HEK293 (cell line): ENCODE measurements around the gene NOTCH3.

Experiments
- CTCF ChIA-PET: fragments of 350-600 bp; formaldehyde crosslinking; extraction: SDS; loops from one replicate; lab custom pipeline; 2021; ENCODE audit warnings: antibody characterized with exemption; lab: Yijun Ruan, JAX
- POLR2A ChIA-PET: fragments of 300-600 bp; formaldehyde crosslinking; extraction: SDS; loops from one replicate; lab custom pipeline; 2020; ENCODE audit warnings: antibody characterized with exemption, inconsistent platforms; lab: Yijun Ruan, JAX
- H3K27ac ChIP-seq: fragments of 200-500 bp; sonication (Bioruptor generic); 2 replicates; pipeline ENCODE4 v1.5.1; 2014; ENCODE audit warnings: low read depth, low read length, control low read depth, inconsistent platforms; ENCODE audit errors: extremely low read depth
- H3K36me3 ChIP-seq, 2 experiments: fragments of 200-500 bp in 1 of 2; sonication (Bioruptor generic) in 1 of 2; 1 replicate in 1 of 2; 2 replicates in 1 of 2; pipeline ENCODE4 v1.5.1; 2014 to 2017; ENCODE audit warnings: inconsistent platforms in 2 of 2, low read length in 2 of 2; ENCODE audit not compliant: control insufficient read depth in 2 of 2, insufficient read depth in 1 of 2
- H3K4me1 ChIP-seq: fragments of 200-500 bp; sonication (Bioruptor generic); 2 replicates; pipeline ENCODE4 v1.5.1; 2014; ENCODE audit warnings: mild to moderate bottlenecking, low read length, inconsistent platforms; ENCODE audit not compliant: control insufficient read depth, insufficient read depth
- H3K4me3 ChIP-seq: 2 replicates; pipeline ENCODE4 v1.5.1; 2011; ENCODE audit warnings: low read depth, mild to moderate bottlenecking, control low read depth, low read length, moderate library complexity
- H3K9me3 ChIP-seq: fragments of 200-500 bp; sonication (Bioruptor generic); 2 replicates; pipeline ENCODE4 v1.5.1; 2014; ENCODE audit warnings: low read depth, low read length, inconsistent platforms; ENCODE audit not compliant: control insufficient read depth, insufficient read depth
- GLIS2 ChIP-seq: fragments of 450-650 bp; formaldehyde crosslinking; IDR thresholded peaks from 2 replicates; pipeline ENCODE4 v1.5.1; 2016; ENCODE audit warnings: missing biosample characterization, missing genetic modification characterization
- SALL2 ChIP-seq: fragments of 450-650 bp; formaldehyde crosslinking; IDR thresholded peaks from 2 replicates; pipeline ENCODE4 v1.5.0; 2017; ENCODE audit warnings: missing biosample characterization, mild to moderate bottlenecking, missing genetic modification characterization, borderline replicate concordance
- TCF7L2 ChIP-seq: IDR thresholded peaks from 2 replicates; pipeline ENCODE4 v1.6.1; 2011; ENCODE audit warnings: low read depth, mild to moderate bottlenecking, inconsistent platforms, low read length, moderate library complexity, borderline replicate concordance
- ZFP37 ChIP-seq: fragments of 450-650 bp; formaldehyde crosslinking; IDR thresholded peaks from 2 replicates; pipeline ENCODE4 v1.5.1; 2016; ENCODE audit warnings: missing biosample characterization, missing genetic modification characterization
- ZNF302 ChIP-seq: fragments of 450-650 bp; formaldehyde crosslinking; IDR thresholded peaks from 2 replicates; pipeline ENCODE4 v1.5.1; 2016; ENCODE audit warnings: missing biosample characterization, missing genetic modification characterization, low read depth
- ZNF335 ChIP-seq: fragments of 450-650 bp; formaldehyde crosslinking; conservative IDR thresholded peaks from 2 replicates; pipeline ENCODE4 v1.5.1; 2016; ENCODE audit warnings: missing biosample characterization, missing genetic modification characterization
- ZNF514 ChIP-seq: fragments of 450-650 bp; formaldehyde crosslinking; IDR thresholded peaks from 2 replicates; pipeline ENCODE4 v1.5.1; 2016; ENCODE audit warnings: missing biosample characterization, missing genetic modification characterization
- ZNF530 ChIP-seq: fragments of 450-650 bp; formaldehyde crosslinking; IDR thresholded peaks from 2 replicates; pipeline ENCODE4 v1.5.1; 2016; ENCODE audit warnings: low read depth, missing biosample characterization, missing genetic modification characterization
- ZNF549 ChIP-seq: fragments of 450-650 bp; IDR thresholded peaks from 2 replicates; pipeline ENCODE4 v1.5.1; 2018; ENCODE audit warnings: missing biosample characterization, missing genetic modification characterization, mild to moderate bottlenecking, inconsistent platforms, moderate library complexity
- ZNF837 ChIP-seq: fragments of 450-650 bp; formaldehyde crosslinking; IDR thresholded peaks from 2 replicates; pipeline ENCODE4 v1.5.1; 2016; ENCODE audit warnings: missing biosample characterization, missing genetic modification characterization
- TF ChIP-seq, protein P1 (sequence below): fragments of 450-650 bp; formaldehyde crosslinking; IDR thresholded peaks from 2 replicates; pipeline ENCODE4 v1.5.1; 2016; ENCODE audit warnings: missing biosample characterization, missing genetic modification characterization
- TF ChIP-seq, protein P2 (sequence below): fragments of 450-650 bp; formaldehyde crosslinking; IDR thresholded peaks from 2 replicates; pipeline ENCODE4 v1.5.1; 2016; ENCODE audit warnings: missing biosample characterization, missing genetic modification characterization
- TF ChIP-seq, protein P3 (sequence below): fragments of 450-650 bp; formaldehyde crosslinking; IDR thresholded peaks from 2 replicates; pipeline ENCODE4 v1.5.1; 2016; ENCODE audit warnings: missing biosample characterization, missing genetic modification characterization
- TF ChIP-seq, protein P4 (sequence below): IDR thresholded peaks from 2 replicates; pipeline ENCODE4 v1.6.1; 2011; ENCODE audit warnings: mild to moderate bottlenecking, low read depth, low read length, borderline replicate concordance
- TF ChIP-seq, protein P5 (sequence below): fragments of 450-650 bp; formaldehyde crosslinking; IDR thresholded peaks from 2 replicates; pipeline ENCODE4 v1.5.1; 2016; ENCODE audit warnings: missing biosample characterization, missing genetic modification characterization
- TF ChIP-seq, protein P6 (sequence below): fragments of 450-650 bp; IDR thresholded peaks from 2 replicates; pipeline ENCODE4 v1.5.1; 2018; ENCODE audit warnings: missing biosample characterization, missing genetic modification characterization
- TF ChIP-seq, protein P7 (sequence below): fragments of 450-650 bp; formaldehyde crosslinking; IDR thresholded peaks from 2 replicates; pipeline ENCODE4 v1.5.1; 2016; ENCODE audit warnings: missing biosample characterization, missing genetic modification characterization, borderline replicate concordance

The NOTCH3 gene

DNA sequence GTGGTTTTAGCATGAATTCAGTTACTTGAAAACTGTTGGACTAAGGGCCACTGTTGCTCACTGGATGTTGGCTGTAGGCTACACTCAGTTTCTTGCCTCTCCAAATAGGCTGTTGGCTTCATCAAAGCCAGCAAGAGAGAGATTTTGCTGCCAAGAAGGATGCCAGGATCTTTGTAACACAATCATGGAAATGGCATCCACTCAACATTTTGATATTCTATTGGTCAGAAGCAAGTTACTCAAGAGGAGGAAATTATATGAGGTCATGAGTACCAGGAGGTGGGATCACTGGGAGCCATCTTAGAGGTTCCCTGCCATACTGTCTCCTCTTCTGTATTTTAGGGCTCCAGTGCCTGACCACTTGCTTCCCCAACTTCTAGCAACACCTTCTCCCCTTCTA, 63.0 kb downstream of the NOTCH3 start:
- no peaks in the 10 kb centered on the region for H3K36me3 ChIP-seq
- TF ChIP-seq SALL2 (no peak), ZNF302 (tag by site-specific recombination) (no peak), ZFP37 (no peak), TCF7L2 (no peak), ZNF514 (tag by site-specific recombination) (no peak), ZNF335 (tag by site-specific recombination) (no peak), GLIS2 (tag by site-specific recombination) (no peak)
- TF ChIP-seq, protein P1, sequence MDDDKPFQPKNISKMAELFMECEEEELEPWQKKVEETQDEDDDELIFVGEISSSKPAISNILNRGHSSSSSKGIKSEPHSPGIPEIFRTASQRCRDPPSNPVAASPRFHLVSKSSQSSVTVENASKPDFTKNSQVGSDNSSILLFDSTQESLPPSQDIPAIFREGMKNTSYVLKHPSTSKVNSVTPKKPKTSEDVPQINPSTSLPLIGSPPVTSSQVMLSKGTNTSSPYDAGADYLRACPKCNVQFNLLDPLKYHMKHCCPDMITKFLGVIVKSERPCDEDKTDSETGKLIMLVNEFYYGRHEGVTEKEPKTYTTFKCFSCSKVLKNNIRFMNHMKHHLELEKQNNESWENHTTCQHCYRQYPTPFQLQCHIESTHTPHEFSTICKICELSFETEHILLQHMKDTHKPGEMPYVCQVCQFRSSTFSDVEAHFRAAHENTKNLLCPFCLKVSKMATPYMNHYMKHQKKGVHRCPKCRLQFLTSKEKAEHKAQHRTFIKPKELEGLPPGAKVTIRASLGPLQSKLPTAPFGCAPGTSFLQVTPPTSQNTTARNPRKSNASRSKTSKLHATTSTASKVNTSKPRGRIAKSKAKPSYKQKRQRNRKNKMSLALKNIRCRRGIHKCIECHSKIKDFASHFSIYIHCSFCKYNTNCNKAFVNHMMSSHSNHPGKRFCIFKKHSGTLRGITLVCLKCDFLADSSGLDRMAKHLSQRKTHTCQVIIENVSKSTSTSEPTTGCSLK (tag by site-specific recombination): no peak
- TF ChIP-seq, protein P2, sequence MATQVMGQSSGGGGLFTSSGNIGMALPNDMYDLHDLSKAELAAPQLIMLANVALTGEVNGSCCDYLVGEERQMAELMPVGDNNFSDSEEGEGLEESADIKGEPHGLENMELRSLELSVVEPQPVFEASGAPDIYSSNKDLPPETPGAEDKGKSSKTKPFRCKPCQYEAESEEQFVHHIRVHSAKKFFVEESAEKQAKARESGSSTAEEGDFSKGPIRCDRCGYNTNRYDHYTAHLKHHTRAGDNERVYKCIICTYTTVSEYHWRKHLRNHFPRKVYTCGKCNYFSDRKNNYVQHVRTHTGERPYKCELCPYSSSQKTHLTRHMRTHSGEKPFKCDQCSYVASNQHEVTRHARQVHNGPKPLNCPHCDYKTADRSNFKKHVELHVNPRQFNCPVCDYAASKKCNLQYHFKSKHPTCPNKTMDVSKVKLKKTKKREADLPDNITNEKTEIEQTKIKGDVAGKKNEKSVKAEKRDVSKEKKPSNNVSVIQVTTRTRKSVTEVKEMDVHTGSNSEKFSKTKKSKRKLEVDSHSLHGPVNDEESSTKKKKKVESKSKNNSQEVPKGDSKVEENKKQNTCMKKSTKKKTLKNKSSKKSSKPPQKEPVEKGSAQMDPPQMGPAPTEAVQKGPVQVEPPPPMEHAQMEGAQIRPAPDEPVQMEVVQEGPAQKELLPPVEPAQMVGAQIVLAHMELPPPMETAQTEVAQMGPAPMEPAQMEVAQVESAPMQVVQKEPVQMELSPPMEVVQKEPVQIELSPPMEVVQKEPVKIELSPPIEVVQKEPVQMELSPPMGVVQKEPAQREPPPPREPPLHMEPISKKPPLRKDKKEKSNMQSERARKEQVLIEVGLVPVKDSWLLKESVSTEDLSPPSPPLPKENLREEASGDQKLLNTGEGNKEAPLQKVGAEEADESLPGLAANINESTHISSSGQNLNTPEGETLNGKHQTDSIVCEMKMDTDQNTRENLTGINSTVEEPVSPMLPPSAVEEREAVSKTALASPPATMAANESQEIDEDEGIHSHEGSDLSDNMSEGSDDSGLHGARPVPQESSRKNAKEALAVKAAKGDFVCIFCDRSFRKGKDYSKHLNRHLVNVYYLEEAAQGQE (tag by site-specific recombination): no peak
- TF ChIP-seq, protein P3, sequence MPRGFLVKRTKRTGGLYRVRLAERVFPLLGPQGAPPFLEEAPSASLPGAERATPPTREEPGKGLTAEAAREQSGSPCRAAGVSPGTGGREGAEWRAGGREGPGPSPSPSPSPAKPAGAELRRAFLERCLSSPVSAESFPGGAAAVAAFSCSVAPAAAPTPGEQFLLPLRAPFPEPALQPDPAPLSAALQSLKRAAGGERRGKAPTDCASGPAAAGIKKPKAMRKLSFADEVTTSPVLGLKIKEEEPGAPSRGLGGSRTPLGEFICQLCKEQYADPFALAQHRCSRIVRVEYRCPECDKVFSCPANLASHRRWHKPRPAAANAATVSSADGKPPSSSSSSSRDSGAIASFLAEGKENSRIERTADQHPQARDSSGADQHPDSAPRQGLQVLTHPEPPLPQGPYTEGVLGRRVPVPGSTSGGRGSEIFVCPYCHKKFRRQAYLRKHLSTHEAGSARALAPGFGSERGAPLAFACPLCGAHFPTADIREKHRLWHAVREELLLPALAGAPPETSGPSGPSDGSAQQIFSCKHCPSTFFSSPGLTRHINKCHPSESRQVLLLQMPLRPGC (tag by site-specific recombination): no peak
- POLR2A ChIA-PET: no interaction called here
- CTCF ChIA-PET: interaction anchor here (0.7 to 1.2 kb wide), 2 partner anchors 16 to 237 kb away, joined by 4 to 5 read pairs; no protein-coding TSS in a partner anchor
- no peak overlapping the region for H3K27ac ChIP-seq
- no peaks in the 10 kb centered on the region for H3K4me1 ChIP-seq
- H3K4me3 ChIP-seq: no peak overlapping the region
- H3K9me3 ChIP-seq: no peaks in the 10 kb centered on the region; the same call in 1 of the 2 replicates

DNA sequence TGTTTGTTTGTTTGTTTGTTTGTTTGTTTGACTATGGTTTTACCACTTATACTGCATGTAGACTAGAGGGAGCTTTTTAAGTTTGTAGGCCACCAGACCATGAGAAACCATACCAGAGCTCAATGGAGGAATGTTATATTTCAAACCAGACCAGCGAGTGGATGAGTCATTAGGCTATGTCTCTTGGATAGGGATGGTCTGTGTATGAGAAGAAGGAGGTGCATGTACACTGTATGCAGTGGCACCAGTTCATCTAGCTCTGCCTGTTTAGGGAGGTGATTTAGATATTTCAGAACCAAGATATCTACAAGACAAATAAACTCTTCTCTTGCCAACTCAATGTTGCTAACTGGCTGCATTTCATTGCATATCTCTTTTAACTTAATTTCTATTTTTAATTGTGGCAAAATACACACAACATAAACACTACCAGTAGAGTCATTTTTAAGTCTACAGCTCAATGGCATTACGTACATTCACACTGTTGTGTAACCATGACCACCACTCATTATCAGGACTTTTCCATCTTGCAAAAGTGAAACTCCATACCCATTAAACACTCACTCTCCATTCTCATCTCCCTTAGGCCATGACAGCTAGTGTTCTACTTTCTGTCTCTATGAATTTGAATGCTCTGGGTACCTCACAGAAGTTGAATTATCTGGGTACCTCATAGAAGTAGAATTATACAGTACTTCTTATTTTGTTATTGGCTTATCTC, 64.4 kb downstream of the NOTCH3 start:
- Histone ChIP-seq H3K4me3 (no peak overlapping the region), H3K36me3 (no peaks in the 10 kb centered on the region), H3K4me1 (no peaks in the 10 kb centered on the region), H3K27ac (no peak overlapping the region), H3K9me3 (no peaks in the 10 kb centered on the region; the same call in 1 of the 2 replicates)
- ChIA-PET CTCF (interaction anchor here (0.6 to 1.0 kb wide), 3 partner anchors 13 to 125 kb away, joined by 4 to 5 read pairs (median 5); no protein-coding TSS in a partner anchor), POLR2A (no interaction called here)
- TF ChIP-seq ZNF549 (tag by site-specific recombination) (no peak), ZNF530 (tag by site-specific recombination) (no peak), ZNF837 (tag by site-specific recombination) (no peak)
- TF ChIP-seq, protein P4, sequence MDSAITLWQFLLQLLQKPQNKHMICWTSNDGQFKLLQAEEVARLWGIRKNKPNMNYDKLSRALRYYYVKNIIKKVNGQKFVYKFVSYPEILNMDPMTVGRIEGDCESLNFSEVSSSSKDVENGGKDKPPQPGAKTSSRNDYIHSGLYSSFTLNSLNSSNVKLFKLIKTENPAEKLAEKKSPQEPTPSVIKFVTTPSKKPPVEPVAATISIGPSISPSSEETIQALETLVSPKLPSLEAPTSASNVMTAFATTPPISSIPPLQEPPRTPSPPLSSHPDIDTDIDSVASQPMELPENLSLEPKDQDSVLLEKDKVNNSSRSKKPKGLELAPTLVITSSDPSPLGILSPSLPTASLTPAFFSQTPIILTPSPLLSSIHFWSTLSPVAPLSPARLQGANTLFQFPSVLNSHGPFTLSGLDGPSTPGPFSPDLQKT: no peak
- TF ChIP-seq, protein P5, sequence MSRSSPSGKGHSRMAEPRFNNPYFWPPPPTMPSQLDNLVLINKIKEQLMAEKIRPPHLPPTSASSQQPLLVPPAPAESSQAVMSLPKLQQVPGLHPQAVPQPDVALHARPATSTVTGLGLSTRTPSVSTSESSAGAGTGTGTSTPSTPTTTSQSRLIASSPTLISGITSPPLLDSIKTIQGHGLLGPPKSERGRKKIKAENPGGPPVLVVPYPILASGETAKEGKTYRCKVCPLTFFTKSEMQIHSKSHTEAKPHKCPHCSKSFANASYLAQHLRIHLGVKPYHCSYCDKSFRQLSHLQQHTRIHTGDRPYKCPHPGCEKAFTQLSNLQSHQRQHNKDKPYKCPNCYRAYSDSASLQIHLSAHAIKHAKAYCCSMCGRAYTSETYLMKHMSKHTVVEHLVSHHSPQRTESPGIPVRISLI (tag by site-specific recombination): no peak
- TF ChIP-seq, protein P6, sequence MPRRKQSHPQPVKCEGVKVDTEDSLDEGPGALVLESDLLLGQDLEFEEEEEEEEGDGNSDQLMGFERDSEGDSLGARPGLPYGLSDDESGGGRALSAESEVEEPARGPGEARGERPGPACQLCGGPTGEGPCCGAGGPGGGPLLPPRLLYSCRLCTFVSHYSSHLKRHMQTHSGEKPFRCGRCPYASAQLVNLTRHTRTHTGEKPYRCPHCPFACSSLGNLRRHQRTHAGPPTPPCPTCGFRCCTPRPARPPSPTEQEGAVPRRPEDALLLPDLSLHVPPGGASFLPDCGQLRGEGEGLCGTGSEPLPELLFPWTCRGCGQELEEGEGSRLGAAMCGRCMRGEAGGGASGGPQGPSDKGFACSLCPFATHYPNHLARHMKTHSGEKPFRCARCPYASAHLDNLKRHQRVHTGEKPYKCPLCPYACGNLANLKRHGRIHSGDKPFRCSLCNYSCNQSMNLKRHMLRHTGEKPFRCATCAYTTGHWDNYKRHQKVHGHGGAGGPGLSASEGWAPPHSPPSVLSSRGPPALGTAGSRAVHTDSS: no peak
- TF ChIP-seq, protein P7, sequence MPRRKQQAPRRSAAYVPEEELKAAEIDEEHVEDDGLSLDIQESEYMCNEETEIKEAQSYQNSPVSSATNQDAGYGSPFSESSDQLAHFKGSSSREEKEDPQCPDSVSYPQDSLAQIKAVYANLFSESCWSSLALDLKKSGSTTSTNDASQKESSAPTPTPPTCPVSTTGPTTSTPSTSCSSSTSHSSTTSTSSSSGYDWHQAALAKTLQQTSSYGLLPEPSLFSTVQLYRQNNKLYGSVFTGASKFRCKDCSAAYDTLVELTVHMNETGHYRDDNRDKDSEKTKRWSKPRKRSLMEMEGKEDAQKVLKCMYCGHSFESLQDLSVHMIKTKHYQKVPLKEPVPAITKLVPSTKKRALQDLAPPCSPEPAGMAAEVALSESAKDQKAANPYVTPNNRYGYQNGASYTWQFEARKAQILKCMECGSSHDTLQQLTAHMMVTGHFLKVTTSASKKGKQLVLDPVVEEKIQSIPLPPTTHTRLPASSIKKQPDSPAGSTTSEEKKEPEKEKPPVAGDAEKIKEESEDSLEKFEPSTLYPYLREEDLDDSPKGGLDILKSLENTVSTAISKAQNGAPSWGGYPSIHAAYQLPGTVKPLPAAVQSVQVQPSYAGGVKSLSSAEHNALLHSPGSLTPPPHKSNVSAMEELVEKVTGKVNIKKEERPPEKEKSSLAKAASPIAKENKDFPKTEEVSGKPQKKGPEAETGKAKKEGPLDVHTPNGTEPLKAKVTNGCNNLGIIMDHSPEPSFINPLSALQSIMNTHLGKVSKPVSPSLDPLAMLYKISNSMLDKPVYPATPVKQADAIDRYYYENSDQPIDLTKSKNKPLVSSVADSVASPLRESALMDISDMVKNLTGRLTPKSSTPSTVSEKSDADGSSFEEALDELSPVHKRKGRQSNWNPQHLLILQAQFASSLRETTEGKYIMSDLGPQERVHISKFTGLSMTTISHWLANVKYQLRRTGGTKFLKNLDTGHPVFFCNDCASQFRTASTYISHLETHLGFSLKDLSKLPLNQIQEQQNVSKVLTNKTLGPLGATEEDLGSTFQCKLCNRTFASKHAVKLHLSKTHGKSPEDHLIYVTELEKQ: no peak
